Hepatocyte (in vitro differentiated cells): ENCODE measurements around the gene RALBP1. TPM values are rescaled to one million over a fixed set of nuclear protein-coding genes. Genes with fewer than 3 reads are reported as not detected.

Experiments
- DNase-seq: peaks from one replicate; pipeline ENCODE4 v3.0.0-alpha.2; 2016; ENCODE audit warnings: low spot score
- H2AFZ ChIP-seq: fragments of 200-600 bp; sonication (generic); 2 replicates; pipeline ENCODE4 v1.6.0; 2016; ENCODE audit warnings: antibody characterized with exemption, mild to moderate bottlenecking
- H3K27ac ChIP-seq: fragments of 200-600 bp; sonication (generic); 2 replicates; pipeline ENCODE4 v1.5.1; 2016; ENCODE audit warnings: mild to moderate bottlenecking
- H3K27me3 ChIP-seq: fragments of 200-600 bp; sonication (generic); 2 replicates; pipeline ENCODE4 v1.6.1; 2016
- H3K36me3 ChIP-seq: fragments of 200-600 bp; sonication (generic); replicated peaks from 2 replicates; pipeline ENCODE4 v1.5.1; 2016; ENCODE audit warnings: low read depth; ENCODE audit not compliant: insufficient read depth
- H3K4me1 ChIP-seq: fragments of 200-600 bp; sonication (generic); 2 replicates; pipeline ENCODE4 v1.5.1; 2016; ENCODE audit warnings: mild to moderate bottlenecking, moderate library complexity; ENCODE audit not compliant: insufficient read depth
- H3K4me2 ChIP-seq: fragments of 200-600 bp; sonication (generic); 2 replicates; pipeline ENCODE4 v1.6.0; 2016
- H3K4me3 ChIP-seq: fragments of 200-600 bp; sonication (generic); 2 replicates; pipeline ENCODE4 v1.5.1; 2016; ENCODE audit warnings: mild to moderate bottlenecking
- H3K79me2 ChIP-seq: fragments of 200-600 bp; sonication (generic); 2 replicates; pipeline ENCODE4 v1.6.0; 2017; ENCODE audit warnings: mild to moderate bottlenecking
- H3K9me2 ChIP-seq: fragments of 200-600 bp; sonication (generic); replicated peaks from 2 replicates; pipeline ENCODE4 v1.6.0; 2017; ENCODE audit warnings: mild to moderate bottlenecking; ENCODE audit not compliant: insufficient read depth
- H3K9me3 ChIP-seq: fragments of 200-600 bp; sonication (generic); 2 replicates; pipeline ENCODE4 v1.5.1; 2016; ENCODE audit warnings: low read depth, mild to moderate bottlenecking
- H4K20me1 ChIP-seq: fragments of 200-600 bp; sonication (generic); 2 replicates; pipeline ENCODE4 v1.6.0; 2016; ENCODE audit warnings: mild to moderate bottlenecking; ENCODE audit not compliant: insufficient read depth, poor library complexity, severe bottlenecking
- CTCF ChIP-seq: fragments of 200-600 bp; sonication (generic); IDR thresholded peaks from 2 replicates; pipeline ENCODE4 v1.5.1; 2016; ENCODE audit warnings: antibody characterized with exemption, mild to moderate bottlenecking; ENCODE audit not compliant: poor library complexity
- EZH2 ChIP-seq: fragments of 200-600 bp; sonication (generic); IDR thresholded peaks from 2 replicates; pipeline ENCODE4 v1.6.1; 2016; ENCODE audit warnings: antibody characterized with exemption, mild to moderate bottlenecking, borderline replicate concordance
- EZH2phosphoT487 ChIP-seq: fragments of 200-600 bp; sonication (generic); IDR thresholded peaks from one replicate; pipeline ENCODE4 v1.6.1; 2018; ENCODE audit warnings: antibody characterized with exemption, mild to moderate bottlenecking, low read depth, moderate library complexity; ENCODE audit not compliant: unreplicated experiment, severe bottlenecking
- whole genome bisulfite sequencing: methylation state at CpG from one replicate; pipeline ENCODE4 v1.1.6; 2016; ENCODE audit warnings: low lambda C conversion rate; ENCODE audit errors: missing lambda C conversion rate; 5-methylcytosine and 5-hydroxymethylcytosine counted together
- polyA plus RNA-seq: library from polyadenylated mRNA; unstranded; fragments of >200 nt; fragmentation: Nextera tagmentation; extraction: Ambion mirVana; gene quantifications from 2 replicates; pipeline ENCODE4 v1.2.1, GENCODE V29; 2016
- total RNA-seq: library from RNA; depleted of rRNA; stranded (reverse); fragments of >200 nt; gene quantifications from 2 replicates; pipeline ENCODE4 v1.2.3, GENCODE V29; 2014

RALBP1 gene
- total and polyA plus RNA-seq, 2 experiments from 2014 or later, result 41.3 to 55.0 TPM

- TF ChIP-seq CTCF, result no peak
- no peak for TF ChIP-seq EZH2
- no peak for TF ChIP-seq EZH2phosphoT487
- Histone ChIP-seq H3K4me3 (no peak overlapping the region), H3K4me2 (no peak overlapping the region), H3K4me1 (peaks cover 8% of the 10 kb centered on the region), H3K36me3 (no peaks in the 10 kb centered on the region), H3K9me3 (no peaks in the 10 kb centered on the region), H3K9me2 (no peaks in the 10 kb centered on the region), H3K27ac (no peak overlapping the region), H2AFZ (no peak overlapping the region), H3K27me3 (no peaks in the 10 kb centered on the region), H4K20me1 (no peaks in the 10 kb centered on the region), H3K79me2 (no peaks in the 10 kb centered on the region)
- WGBS, result 86% methylated on average over 7 of the region's 7 CpGs
- no peak for DNase-seq
Observed at GRCh38 chr18:9574473-9575115, 99.3 kb downstream of the RALBP1 start.

DNA sequence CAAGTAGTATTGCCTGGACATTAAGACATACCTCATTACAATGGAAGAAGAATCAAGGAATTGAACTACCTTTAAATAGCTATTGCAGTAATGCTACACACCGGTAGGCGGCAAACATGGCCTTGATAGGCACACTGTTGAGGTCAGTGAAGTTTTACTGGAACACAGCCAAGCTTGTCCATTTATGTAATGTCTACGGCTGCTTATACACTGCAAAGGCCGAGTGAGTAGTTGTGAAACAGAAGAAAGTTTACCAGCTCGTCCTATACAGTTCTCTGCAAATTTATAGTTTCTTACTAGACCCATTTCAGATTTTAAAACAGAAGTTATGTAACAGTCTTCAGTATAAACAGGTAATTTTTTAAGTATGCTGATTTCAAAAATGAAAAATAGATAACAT, 100.2 kb downstream of the RALBP1 start:
- H3K4me3 ChIP-seq, result no peak overlapping the region
- WGBS, result 6% methylated on average over 5 of the region's 5 CpGs
- no peak overlapping the region for H2AFZ ChIP-seq
- no peaks in the 10 kb centered on the region for H3K9me3 ChIP-seq
- TF ChIP-seq EZH2 (no peak), CTCF (peak; percentile 77)
- H3K4me2 ChIP-seq, result peak overlapping the region; percentile 36
- no peaks in the 10 kb centered on the region for H3K79me2 ChIP-seq
- peaks cover 8% of the 10 kb centered on the region for H3K4me1 ChIP-seq
- H3K36me3 ChIP-seq, result no peaks in the 10 kb centered on the region
- H4K20me1 ChIP-seq, result no peaks in the 10 kb centered on the region
- H3K9me2 ChIP-seq, result no peaks in the 10 kb centered on the region
- DNase-seq, result peak; percentile 96
- H3K27me3 ChIP-seq, result no peaks in the 10 kb centered on the region
- H3K27ac ChIP-seq, result peak overlapping the region; percentile 3

DNA sequence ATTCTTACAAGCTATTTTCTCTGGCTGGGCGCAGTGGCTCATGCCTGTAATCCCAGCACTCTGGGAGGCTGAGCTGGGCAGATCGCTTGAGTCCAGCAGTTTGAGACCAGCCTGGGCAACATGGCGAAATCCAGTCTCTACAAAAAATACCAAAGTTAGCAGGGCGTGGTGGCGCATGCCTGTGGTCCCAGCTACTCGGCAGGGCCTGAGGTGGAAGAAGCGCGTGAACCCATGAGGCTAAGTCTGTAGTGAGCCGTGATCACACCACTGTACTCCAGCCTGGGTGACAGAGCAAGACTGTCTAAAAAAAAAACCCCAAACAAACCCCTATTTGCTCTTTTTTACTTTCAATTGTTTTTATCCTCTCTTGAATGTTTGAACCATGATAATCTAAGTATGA, 102.0 kb downstream of the RALBP1 start:
- no peaks in the 10 kb centered on the region for H3K9me3 ChIP-seq
- H3K4me1 ChIP-seq, result peaks cover 8% of the 10 kb centered on the region
- H3K27me3 ChIP-seq, result no peaks in the 10 kb centered on the region
- 91% methylated on average over 9 of the region's 9 CpGs for WGBS
- no peaks in the 10 kb centered on the region for H4K20me1 ChIP-seq
- H3K9me2 ChIP-seq, result no peaks in the 10 kb centered on the region
- H3K4me2 ChIP-seq, result no peak overlapping the region
- DNase-seq, result no peak
- H2AFZ ChIP-seq, result no peak overlapping the region
- TF ChIP-seq EZH2 (no peak), CTCF (no peak), EZH2phosphoT487 (no peak)
- H3K4me3 ChIP-seq, result no peak overlapping the region
- H3K36me3 ChIP-seq, result no peaks in the 10 kb centered on the region
- peaks cover 5% of the 10 kb centered on the region for H3K79me2 ChIP-seq
- no peak overlapping the region for H3K27ac ChIP-seq

GRCh38 chr18:9578306-9578705, 103.0 kb downstream of the RALBP1 start:
- Histone ChIP-seq H3K9me2 (no peaks in the 10 kb centered on the region), H4K20me1 (no peaks in the 10 kb centered on the region), H3K4me1 (peaks cover 8% of the 10 kb centered on the region), H2AFZ (no peak overlapping the region), H3K79me2 (peaks cover 5% of the 10 kb centered on the region), H3K4me3 (no peak overlapping the region), H3K27ac (no peak overlapping the region), H3K36me3 (no peaks in the 10 kb centered on the region), H3K4me2 (no peak overlapping the region), H3K9me3 (no peaks in the 10 kb centered on the region), H3K27me3 (no peaks in the 10 kb centered on the region)
- DNase-seq, result no peak
- TF ChIP-seq EZH2phosphoT487 (no peak), CTCF (no peak), EZH2 (no peak)
